Ascending aorta (tissue), 2 donors: ENCODE measurements around the gene C17orf58. TPM values are rescaled to one million over a fixed set of nuclear protein-coding genes. Genes with fewer than 3 reads are reported as not detected.

Source experiments
- DNase-seq, 2 donors: peaks; one replicate each; pipeline ENCODE4 v3.0.0-alpha.2; 2019; ENCODE audit warnings: low spot score in 2 of 2
- H3K27ac ChIP-seq, 2 donors: fragments of 200-600 bp; sonication (generic); one replicate each; pipeline ENCODE4 v1.5.1; 2016 to 2017; ENCODE audit warnings: mild to moderate bottlenecking in 1 of 2
- H3K27me3 ChIP-seq: fragments of 200-600 bp; sonication (generic); one replicate; pipeline ENCODE4 v1.5.1; 2017
- H3K36me3 ChIP-seq, 2 donors: fragments of 200-600 bp; sonication (generic); one replicate each; pipeline ENCODE4 v1.5.1; 2016
- H3K4me1 ChIP-seq, 2 donors: fragments of 200-600 bp; sonication (generic); one replicate each; pipeline ENCODE4 v1.5.1; 2016 to 2017; ENCODE audit warnings: mild to moderate bottlenecking in 1 of 2
- H3K4me3 ChIP-seq, 2 donors: fragments of 200-600 bp; sonication (generic); one replicate each; pipeline ENCODE4 v1.5.1; 2016 to 2017; ENCODE audit warnings: mild to moderate bottlenecking in 1 of 2
- H3K9me3 ChIP-seq, 2 donors: fragments of 200-600 bp; sonication (generic); one replicate each; pipeline ENCODE4 v1.5.1; 2016
- intact Hi-C: fragments of 100-400 bp; cut with DNase I; formaldehyde crosslinking; loops from one replicate; pipeline ENCODE4 v1.15.1; 2023
- total RNA-seq: library from RNA; depleted of rRNA; stranded (reverse); fragments of >200 nt; gene quantifications from one replicate; pipeline ENCODE4 v1.1.0, GENCODE V29; 2016
- TF ChIP-seq, protein P1 (sequence below), 3 experiments: fragments of 200-600 bp in 2 of 3; fragments of 450-650 bp in 1 of 3; sonication (generic) in 2 of 3; IDR thresholded peaks; one replicate each; pipeline ENCODE4 v1.5.1; 2016 to 2019; ENCODE audit warnings: antibody characterized with exemption in 3 of 3, mild to moderate bottlenecking in 1 of 3, moderate library complexity in 1 of 3

C17orf58 gene
- total RNA-seq, 1 donor from 2014 or later = 3.2 TPM

DNA sequence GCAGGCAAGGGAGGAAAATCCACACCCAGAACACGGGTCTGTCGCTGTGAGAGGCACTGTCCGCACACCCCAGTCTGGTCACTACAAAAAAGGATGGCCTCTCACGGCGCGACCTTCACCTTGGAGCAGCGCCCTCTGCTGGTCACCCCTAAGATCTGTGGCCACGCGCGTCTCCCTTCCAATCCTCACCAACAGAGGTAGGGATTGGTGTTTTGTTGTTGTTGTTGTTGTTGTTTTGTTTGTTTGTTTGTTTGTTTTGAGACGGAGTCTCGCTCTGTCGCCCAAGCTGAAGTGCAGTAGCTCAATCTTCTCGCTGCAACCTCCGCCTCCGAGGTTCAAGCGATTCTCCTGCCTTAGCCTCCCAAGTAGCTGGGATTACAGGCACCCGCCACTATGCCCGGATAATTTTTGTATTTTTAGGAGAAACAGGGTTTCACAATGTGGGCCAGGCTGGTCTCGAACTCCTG, 15.0 kb upstream of the C17orf58 start:
- Histone ChIP-seq H3K36me3 (no peaks in the 10 kb centered on the region), H3K4me1 (no peaks in the 10 kb centered on the region), H3K27me3 (no peaks in the 10 kb centered on the region), H3K9me3 (no peaks in the 10 kb centered on the region), H3K4me3 (no peak overlapping the region), H3K27ac (no peak overlapping the region)
- TF ChIP-seq, protein P1, sequence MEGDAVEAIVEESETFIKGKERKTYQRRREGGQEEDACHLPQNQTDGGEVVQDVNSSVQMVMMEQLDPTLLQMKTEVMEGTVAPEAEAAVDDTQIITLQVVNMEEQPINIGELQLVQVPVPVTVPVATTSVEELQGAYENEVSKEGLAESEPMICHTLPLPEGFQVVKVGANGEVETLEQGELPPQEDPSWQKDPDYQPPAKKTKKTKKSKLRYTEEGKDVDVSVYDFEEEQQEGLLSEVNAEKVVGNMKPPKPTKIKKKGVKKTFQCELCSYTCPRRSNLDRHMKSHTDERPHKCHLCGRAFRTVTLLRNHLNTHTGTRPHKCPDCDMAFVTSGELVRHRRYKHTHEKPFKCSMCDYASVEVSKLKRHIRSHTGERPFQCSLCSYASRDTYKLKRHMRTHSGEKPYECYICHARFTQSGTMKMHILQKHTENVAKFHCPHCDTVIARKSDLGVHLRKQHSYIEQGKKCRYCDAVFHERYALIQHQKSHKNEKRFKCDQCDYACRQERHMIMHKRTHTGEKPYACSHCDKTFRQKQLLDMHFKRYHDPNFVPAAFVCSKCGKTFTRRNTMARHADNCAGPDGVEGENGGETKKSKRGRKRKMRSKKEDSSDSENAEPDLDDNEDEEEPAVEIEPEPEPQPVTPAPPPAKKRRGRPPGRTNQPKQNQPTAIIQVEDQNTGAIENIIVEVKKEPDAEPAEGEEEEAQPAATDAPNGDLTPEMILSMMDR (IDR thresholded peaks at IDR 0.05) = peak; percentile 26 to 53 (median 35)
- intact Hi-C loops = loop anchor here (10.0 kb wide), 1 partner anchor 46 kb away; no protein-coding TSS in a partner anchor
- DNase-seq = no peak

GRCh38 chr17:68006797-68007196, 10.5 kb upstream of the C17orf58 start:
- no peaks in the 10 kb centered on the region for H3K36me3 ChIP-seq
- H3K4me3 ChIP-seq = no peak overlapping the region
- no peaks in the 10 kb centered on the region for H3K4me1 ChIP-seq
- intact Hi-C loops = no loop called here
- H3K27me3 ChIP-seq = no peaks in the 10 kb centered on the region
- H3K27ac ChIP-seq = no peak overlapping the region
- H3K9me3 ChIP-seq = no peaks in the 10 kb centered on the region
- DNase-seq = no peak
- TF ChIP-seq, protein P1 (IDR thresholded peaks at IDR 0.05) = no peak

- H3K9me3 ChIP-seq = no peaks in the 10 kb centered on the region
- H3K27me3 ChIP-seq = no peaks in the 10 kb centered on the region
- peak in 1 of 2 donors; percentile 12 for DNase-seq
- H3K36me3 ChIP-seq = no peaks in the 10 kb centered on the region
- TF ChIP-seq, protein P1 (IDR thresholded peaks at IDR 0.05) = no peak
- no peaks in the 10 kb centered on the region for H3K4me1 ChIP-seq
- intact Hi-C loops = no loop called here
- H3K27ac ChIP-seq = no peak overlapping the region
- H3K4me3 ChIP-seq = no peak overlapping the region
Observed at GRCh38 chr17:68004201-68004600, 7.9 kb upstream of the C17orf58 start.

- intact Hi-C loops = no loop called here
- peak in 1 of 2 donors; percentile 51 for DNase-seq
Observed at GRCh38 chr17:67999291-67999911, 3.1 kb upstream of the C17orf58 start.

GRCh38 chr17:67998466-67998865, 2.2 kb upstream of the C17orf58 start:
- no peaks in the 10 kb centered on the region for H3K36me3 ChIP-seq
- intact Hi-C loops = no loop called here
- no peaks in the 10 kb centered on the region for H3K9me3 ChIP-seq
- no peak overlapping the region for H3K4me3 ChIP-seq
- no peak for DNase-seq
- TF ChIP-seq, protein P1 (IDR thresholded peaks at IDR 0.05) = no peak
- peaks cover 4 to 9% of the 10 kb centered on the region in 2 donors for H3K4me1 ChIP-seq
- no peaks in the 10 kb centered on the region for H3K27me3 ChIP-seq
- H3K27ac ChIP-seq = no peak overlapping the region

More at GRCh38 chr17:67999291-67999911, 3.1 kb upstream of the C17orf58 start:
- TF ChIP-seq, protein P1 (IDR thresholded peaks at IDR 0.05) = no peak
- Histone ChIP-seq H3K4me3 (no peak overlapping the region), H3K36me3 (no peaks in the 10 kb centered on the region), H3K9me3 (no peaks in the 10 kb centered on the region), H3K27me3 (no peaks in the 10 kb centered on the region), H3K4me1 (peaks cover 4 to 9% of the 10 kb centered on the region in 2 donors), H3K27ac (no peak overlapping the region)
